COR-L47 (cell line): ENCODE results near the gene INPP5A.

Experiments
- DNase-seq: peaks from one replicate; lab custom pipeline; 2025; lab: John Stamatoyannopoulos, UW

Gene INPP5A

DNA sequence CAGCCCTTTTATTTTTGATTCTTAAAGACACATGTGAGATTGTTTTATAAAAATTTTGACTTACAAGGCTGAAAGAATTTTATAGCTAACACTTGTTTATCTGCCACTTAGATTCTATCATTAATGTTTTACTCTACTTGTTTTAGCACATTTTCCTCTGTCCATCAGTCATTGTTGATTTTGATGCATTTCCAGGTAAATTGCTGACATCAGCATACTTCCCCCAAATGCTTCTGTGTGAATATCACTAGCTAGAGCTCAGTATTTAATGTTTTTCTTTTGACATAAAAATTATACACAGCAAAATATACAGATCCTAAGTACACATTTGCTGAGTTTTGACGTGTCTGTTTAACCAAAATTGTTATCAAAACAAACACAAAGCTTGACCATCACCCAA, 43.0 kb downstream of the INPP5A start:
- no peak for DNase-seq

DNA sequence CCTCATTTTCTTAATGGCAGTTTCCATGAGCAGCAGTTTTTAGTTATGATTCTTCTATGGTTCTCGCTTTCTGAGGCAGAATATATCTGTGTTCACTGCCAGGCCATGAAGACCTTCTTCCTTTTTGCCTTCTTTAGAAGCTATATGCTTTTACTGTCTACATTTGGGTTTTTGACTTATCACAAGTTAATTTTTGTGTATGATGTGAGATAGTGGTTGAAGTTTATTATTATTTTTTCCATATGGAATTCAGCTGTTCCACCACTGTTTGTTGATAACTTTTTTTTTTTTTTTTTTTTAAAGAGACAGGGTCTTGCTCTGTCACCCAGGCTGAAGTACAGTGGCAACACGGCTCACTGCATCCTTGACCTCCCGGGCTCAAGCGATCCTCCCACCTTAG, 44.5 kb downstream of the INPP5A start:
- no peak for DNase-seq

DNA sequence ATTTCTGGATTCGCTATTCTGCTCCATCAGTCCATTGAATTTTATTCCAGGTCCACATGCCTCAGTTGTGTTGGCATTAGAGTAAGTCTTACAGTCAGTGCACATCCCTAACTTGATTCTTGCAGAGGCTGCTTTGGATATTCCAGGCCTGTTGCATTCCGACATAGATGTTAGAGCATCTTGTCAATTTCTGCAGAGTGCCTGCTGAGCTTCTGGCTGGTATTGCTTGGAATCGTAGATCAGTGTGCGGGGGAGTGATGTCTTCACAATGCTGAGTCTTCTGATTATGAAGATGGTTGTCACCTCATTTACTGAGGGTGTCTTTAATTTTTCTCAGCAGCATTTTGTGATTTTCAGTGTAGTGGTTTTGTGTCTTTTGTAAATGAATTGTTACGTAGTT, 45.2 kb downstream of the INPP5A start:
- DNase-seq: no peak

DNA sequence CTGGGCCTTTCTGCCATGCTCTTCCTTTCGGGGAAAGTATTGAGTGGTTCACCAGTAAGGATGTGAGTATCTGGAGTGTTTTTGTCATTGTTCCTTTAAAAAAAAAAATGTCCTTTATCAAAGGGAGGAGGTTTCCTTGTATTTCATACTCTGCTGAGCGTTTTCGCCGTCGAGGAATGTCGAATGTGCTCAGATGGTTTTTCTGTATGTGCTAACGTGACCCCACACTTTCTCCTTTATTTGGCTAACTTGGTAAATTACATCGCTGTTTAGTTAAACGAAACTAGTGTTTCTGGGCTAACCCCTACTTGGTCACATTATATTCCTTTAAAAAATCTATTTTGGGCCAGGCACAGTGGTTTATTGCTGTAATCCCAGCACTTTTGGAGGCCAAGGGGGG, 45.9 kb downstream of the INPP5A start:
- no peak for DNase-seq

DNA sequence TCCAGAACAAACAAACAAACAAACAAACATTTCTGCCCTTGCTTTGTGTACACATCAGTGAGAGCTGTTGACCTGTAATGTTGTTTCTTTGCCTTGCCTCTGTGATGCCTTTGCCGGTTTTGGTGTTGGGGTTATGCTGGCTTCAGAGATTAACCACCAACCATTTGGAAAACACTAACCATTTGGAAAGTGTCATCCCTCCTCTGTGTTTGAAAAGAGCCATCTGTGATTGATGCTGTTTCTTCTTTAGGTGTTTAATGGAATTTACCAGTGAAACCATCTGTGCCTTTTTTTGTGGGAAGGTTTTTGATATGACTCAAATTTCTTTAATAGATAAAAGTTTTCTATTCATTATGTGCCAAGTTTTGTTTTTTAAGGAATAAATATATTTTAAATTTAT, 46.5 kb downstream of the INPP5A start:
- no peak for DNase-seq

DNA sequence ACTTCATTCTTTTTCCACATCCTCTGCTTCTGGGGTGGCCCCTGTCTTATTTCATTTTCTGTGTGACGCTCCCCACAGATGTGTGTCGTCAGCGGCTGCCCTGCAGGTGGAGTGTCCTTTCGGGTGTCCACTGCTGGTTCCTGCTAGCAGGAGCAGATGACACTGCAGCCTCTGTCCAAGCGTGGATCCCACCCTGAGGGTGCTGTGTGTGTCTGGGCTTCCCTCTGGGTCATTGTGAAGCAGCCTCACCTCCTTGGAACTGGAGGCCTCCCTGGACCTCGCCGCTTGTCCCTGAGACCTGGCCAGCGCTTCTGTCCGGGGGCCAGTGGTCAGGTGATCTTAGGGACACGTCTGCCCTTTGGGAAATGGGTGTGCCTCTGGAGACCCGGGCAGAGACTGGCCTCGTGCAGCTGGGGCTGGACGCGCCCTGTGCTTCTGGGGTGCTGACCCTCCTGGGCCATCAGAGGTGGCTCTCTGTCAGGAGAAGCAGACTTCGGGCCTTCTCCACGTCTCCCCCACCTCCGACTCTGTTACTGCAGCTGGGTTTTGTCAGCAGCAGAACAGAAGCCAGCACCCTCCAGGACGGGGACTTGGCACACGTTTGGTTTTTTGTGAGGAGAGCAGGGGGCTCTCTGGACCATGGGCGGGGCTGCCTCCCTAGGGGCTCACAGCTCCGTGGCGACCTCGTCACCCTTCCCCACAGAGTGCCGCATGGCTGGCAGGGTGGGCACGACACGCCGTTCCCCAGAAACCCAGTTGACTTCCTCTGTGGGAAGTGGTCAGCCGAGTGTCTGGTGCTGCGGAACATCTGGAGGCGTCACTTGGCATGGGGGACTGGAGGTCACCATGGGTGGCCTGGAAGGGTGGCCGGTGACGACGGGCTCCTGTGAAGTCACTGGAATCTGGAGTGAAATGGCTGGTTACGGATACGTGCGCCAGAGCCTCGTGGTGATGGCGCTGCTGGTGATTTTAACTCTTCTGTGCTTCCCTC, 48.4 kb downstream of the INPP5A start:
- DNase-seq: no peak

DNA sequence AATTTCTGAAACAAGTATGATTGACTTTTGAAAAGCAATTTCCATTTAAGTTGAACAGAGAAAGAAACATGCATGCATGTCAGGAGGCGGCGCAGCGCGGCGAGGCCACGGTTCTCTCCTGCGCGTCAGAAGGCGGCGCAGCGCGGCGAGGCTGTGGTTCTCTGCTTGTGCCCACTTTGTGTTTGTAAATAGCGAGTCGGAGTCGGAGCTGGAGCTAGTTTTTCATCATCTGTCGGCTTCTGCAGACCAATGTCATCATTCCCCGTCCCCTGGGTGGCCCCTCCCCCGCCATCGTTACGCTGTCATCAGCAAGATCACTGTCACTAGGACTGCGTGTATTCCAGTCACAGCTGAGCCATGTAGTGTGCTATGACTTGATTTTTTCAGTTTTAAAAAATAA, 49.2 kb downstream of the INPP5A start:
- no peak for DNase-seq

DNA sequence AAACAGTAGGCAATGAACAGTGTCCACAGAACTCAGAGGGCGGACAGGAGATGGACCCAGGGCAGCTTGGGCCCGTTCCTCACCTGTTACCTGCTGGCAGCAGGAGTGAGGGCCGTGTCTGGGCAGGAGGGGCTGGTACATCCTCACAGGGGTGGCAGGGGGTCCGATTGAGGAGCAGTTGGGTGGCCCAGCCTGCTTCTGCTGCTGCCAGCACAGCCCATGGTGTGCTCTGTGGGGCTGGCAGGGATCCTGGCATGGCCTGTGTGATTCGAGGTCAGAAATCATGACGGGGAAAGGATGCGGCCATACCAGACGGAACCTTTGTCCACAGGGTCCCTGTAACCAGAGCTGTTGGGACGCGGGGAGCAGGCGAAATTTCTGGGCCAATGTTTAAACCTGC, 49.6 kb downstream of the INPP5A start:
- no peak for DNase-seq

DNA sequence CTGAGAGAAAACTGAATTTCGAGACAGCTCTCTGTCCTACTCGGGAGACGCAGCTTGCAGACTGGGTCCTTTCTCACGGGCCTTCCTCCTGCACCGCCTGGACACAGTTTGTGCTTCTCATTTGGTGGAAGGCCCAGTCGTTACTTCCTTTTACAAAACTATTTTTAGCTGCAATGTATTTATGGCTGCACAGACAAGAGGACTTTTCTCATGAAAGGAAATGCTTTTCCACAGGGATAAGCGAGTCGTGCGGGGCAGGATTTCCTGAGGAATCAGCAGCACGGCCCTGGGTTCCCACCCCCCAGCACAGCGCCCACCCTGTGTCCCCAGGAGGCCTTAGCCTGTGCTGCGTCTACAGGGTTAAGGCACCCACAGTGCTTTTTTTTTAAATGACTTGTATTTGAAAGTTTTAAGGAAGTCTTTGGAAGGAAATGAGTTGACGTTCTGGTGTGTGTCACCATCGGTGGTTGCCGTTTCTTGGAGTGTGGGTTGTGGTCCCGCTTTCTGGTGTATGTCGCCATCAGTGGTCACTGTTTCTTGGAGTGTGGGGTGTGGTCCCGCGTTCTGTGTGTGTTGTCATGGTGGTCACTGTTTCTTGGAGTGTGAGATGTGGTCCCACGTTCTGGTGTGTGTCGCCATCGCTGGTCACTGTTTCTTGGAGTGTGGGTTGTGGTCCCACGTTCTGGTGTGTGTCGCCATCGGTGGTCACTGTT, 50.9 kb downstream of the INPP5A start:
- DNase-seq: no peak

DNA sequence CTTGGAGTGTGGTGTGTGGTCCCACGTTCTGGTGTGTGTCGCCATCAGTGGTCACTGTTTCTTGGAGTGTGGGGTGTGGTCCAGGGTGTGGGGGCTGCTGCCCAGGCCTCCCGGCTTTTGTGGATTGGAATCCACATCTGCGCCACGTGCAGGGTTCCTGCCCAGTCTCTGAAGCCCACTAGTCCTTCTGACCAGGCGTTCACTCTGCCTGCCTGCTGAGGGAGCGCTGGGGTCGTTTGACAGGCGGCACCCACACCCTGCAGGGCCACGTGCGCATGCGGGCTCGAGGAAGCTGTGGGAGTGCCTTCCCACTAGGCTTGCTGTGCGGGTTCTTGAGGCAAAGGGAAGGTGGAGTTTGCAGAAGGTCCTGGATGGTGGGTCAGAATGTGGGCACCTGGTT, 51.4 kb downstream of the INPP5A start:
- no peak for DNase-seq

DNA sequence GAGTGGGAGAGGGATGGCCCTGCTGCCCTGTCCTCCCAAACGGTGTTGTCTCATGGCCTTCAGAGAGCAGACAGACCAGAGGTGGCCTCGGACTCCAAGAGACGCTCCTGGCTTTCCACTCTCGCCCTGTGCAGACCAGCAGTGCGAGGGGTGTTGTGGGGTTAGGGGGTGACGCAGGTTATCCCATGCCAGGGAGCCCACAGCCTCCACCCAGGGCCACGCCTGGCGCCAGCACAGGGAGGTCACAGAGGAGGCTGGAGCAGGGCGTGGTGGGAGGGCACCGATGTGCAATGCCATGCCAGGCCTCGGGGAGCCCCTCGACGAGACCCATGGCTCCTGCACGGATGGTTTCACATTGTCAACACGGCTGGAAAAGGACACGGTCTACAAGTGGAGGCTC, 52.1 kb downstream of the INPP5A start:
- no peak for DNase-seq

DNA sequence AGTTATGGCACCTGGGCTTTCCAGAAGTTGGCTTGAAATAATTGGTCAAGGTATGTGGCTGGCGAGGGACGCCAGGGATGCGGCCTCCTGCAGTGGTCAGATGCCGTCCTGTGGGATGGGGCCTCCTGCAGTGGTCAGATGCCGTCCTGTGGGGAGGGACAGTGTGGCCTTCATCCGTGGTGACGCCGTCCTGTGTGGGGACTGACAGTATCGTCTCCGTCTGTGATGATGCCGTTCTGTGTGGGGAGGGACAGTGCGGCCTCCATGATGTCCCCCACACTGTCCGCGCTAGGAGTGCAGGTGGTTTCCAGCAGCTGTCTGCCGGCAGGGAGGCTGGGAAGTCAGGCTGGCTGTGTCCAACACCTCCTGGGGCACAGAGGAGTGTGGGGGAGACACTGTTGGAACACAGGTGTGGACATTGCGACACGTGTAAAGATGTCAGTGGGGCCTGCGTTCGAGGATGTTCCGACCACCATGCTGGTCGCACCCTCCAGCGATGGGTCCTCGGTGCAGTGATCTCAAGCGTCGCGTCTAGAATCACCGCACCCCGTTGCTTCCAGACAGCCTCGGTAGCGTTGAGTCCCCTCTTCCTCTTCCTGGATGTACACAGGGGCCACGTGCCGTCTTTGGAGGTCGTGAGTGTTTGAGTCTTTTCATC, 52.6 kb downstream of the INPP5A start:
- DNase-seq: no peak

DNA sequence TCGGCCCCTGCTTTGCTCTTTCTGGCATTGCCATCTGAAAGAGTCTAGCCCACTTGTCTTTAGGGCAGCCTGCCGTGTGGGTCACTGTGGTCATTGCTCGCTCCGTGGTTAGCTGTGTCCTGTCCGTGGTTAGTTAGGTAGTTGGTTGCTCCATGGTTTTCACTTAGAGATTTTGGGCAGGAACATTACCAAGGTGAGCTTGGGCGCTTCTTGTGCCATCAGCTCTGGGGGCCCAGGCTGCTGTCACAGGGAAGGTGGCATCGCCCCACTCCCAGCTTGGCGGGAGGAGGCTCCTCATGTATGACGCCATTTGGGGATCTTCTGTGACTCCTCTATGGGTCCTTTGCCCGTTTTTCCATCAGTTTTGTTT, 53.1 kb downstream of the INPP5A start:
- no peak for DNase-seq

DNA sequence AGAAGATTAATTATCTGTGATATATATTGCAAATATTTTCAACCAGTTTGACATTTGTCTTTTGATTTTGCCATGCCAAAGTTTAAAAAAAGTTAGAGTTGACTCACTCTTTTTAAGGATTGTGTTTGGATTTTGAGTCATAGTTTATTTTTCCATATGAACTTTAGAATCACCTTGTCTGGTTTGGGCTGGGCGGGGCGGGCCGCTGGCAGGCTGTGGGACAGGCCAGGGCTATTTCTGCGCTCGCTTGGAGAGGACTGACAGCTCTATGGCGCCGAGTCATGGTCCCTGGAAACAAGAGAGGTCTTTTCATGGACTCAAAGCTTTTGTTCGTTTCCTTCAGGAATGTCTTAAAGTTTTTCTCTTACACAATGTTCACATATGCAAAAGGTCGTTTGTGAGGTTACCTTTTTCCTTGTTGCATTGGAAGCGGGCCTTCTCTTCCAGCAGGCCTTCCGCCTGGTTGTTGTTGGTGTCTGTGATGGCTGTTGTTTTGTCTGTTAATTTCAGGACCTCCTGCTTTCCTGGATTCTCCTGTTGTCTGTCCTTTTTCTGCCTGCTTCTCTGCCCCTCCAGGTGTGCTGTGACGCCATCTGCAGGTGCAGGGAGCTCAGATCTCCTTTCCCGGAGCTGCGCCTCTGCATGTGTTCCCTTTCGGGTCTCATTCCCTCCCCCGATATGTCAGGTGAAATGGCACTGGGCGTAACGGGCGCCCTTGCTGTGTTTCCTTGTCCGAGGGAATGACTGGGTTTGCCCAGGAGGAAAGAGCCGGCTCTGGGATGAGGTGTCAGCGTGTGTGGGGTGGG, 53.8 kb downstream of the INPP5A start:
- no peak for DNase-seq

DNA sequence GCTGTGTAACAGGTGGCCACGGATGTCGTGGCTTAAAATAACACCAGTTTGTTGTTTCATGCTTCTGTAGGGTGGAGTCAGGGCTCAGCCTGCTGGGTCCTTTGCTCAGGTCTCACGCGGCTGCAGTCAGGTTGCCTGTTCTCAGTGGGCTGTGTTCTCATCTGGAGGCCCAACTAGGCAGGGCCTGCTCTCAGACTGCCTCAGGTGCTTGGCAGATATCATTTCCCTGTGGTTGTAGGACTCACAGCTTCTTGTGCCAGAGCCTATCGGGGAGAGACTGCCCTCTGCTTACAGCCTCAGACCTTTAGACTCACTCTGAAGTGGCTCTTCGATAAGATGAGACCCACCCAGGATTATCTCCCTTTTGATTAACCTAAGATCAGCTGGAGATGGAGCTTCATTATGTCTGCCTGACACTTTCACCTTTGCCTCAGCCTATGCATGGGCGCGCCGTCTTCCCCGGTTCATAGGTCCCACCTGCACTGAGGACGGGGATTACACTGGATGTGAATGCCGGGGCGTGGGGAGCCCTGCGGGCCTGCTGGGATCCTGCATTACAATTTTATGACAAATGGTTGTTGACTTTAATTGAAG, 55.3 kb downstream of the INPP5A start:
- no peak for DNase-seq

DNA sequence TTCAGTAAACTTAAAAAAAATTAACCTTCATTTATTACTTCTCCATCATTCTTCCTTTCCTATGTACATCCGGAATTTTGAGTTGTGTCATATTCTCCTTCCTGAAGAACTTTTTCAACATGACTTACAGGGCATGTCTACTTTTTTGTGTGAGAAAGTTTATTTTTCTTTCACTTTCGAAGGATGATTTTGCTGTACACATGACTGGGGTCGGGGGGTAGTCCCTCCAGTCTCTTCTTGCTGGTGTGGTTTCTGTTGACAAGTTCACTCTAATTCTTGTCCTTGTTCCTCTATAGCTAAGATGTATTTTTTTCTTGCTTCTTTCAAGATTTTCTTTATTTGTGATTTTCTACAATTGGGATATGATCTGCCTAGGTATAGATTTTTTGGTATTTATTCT, 55.8 kb downstream of the INPP5A start:
- DNase-seq: no peak

DNA sequence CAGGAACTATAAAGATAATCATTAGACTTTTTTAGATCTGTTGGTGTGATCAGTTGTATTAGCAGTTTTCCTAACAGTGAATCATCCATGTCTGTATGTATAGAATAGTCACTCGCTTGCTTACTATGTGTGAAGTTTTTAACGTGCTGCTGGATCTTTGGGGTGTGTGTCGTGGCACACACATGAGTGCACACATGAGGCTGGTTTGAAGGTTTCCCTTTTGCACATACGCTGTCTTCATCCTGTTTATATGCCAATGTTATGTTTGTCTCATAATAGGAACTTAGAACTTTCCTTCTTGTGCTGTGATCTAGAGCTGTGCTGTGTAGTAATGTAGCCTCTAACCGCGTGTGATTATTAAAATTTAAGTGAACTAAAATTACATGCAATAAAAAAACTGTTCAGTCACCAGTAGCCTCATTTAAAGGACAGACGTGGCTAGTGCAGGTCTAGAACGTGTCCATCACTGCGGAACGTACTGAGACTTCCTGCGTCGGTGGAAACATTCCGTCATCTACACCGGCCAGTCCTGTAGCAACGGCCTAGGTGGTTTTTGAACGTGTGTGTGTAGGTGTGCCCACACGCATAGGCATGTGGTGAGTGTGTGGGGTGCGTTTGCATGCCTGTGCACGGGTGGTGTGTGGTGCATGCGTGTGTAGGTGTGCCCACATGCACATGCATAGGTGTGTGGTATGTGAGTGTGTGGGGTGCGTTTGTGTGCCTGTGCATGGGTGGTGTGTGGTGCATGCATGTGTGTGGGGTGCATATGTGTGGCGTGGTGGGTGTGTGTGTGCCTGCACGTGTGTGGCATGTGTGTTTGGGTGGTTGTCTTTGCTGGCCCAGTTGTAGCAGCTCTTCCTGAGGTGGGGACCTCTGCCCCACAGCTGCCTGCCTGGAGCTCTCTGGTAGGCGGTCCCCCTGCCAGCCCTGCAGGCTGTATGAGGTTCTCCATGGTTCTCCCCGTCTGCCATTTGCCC, 56.6 kb downstream of the INPP5A start:
- no peak for DNase-seq

DNA sequence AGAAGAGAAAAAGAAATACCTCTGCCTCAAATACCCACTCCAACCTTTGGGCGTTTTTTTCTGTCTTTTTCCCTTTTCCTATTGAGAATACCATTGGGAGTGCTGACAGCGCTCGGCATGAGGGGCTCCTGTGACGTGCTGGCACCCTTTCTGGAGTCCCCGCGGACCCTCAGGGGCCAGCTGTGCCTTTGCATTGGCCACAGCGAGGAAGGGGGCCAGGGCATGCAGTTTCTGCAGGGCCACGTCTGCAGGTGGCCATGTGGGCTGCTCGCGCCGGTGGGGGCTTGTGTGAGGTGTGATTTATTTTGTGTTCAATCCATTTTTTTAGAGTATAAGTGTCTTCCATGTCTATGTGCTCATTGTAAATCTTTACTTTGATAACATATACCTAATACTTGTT, 57.4 kb downstream of the INPP5A start:
- no peak for DNase-seq

DNA sequence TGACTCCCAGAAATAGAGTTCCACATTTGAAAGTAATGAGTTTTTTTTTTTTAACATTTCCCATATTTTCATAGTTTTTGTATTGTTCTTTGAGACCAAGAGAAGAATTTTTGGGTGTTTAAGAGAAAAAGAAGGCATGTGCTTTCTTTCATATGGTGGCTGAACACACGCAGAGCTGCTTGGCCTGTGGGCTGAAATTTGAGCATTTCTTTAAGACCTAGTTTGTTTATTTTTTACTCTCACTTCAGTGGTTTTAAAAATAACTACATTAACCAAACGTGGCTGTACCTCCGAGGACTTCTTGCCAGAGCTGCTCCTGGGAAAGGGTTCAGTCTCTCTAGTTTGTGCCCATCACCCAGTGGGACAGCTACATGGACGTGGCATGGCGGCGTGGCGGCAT, 58.3 kb downstream of the INPP5A start:
- no peak for DNase-seq

DNA sequence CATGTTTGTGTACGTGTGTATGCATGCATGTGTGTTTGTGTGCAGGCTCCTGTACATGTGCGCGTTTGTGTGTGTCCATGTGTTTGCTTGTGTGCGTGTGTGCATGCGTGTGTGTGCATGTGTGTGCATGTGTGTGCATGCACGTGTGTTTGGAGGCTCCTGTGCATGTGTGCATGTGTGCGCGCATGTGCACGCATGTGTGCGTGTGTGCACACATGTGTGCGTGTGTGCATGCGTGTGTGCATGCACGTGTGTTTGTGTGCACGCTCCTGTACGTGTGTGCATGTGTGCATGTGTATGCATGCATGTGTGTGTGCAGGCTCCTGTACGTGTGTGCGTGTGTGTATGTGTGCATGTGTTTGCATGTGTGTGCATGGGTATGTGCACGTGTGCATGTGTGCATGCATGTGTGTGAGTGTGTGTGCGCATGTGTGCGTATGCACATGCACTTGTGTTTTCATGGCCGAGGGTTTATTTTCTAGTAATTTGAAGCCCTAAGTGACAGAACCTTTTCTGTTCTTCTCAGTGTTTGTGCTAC, 59.2 kb downstream of the INPP5A start:
- DNase-seq: no peak
